Measurements from ENCODE around the gene SAPCD1.
A peak's percentile ranks its signal among the peaks of the same experiment; 100 is the strongest.
"Not testable (repeated sequence)": the region's sequence is repeated elsewhere in the genome, so short reads cannot be mapped to it uniquely, and the experiment has no call there.

The SAPCD1 gene

DNA sequence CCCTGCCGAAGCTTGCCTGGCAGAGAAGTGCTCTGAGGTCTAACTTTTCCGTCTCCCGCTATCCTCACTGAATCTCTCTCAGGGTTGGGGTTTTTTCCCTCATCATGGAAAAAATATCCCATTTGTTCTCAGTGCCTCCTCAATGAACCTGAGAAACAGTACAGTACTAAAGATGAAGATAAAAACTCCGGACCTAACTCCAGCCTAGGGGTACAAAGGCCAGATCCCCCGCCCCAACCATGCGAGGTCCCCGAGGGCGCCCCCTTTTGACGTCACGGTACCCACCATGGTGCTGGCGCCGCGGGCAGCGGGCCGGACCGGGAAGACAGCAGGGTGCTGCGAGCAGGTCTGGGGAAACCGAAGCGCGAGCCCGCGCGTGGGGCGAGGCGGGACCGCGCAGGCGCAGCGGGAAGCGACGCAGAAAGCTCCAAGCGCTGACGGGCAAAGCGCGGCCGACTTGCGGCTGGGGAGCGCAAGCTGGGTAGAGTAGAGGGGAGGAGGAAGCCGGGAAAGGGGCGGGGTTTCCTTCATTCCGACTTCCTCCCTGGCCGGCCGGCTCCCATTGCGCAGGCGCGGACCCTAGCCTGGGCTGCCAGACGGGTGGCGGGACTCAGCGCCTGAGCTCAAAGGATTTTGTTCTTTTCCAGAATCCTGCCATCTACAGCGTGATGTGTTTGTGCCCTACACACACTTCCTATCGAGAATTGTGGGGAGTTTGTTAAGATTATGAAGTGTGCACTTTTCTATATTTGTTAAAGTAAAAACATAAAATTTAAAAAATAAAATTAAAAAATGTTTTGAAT lies 44.2 kb downstream of the SAPCD1 start, which contains the start of gene LSM2:
TSS of gene LSM2 (minus strand) at position 497 of the 803 bp plus-strand sequence. CDS start at position 288, 209 bp downstream.
- peak; percentile 98 for DNase-seq

DNA sequence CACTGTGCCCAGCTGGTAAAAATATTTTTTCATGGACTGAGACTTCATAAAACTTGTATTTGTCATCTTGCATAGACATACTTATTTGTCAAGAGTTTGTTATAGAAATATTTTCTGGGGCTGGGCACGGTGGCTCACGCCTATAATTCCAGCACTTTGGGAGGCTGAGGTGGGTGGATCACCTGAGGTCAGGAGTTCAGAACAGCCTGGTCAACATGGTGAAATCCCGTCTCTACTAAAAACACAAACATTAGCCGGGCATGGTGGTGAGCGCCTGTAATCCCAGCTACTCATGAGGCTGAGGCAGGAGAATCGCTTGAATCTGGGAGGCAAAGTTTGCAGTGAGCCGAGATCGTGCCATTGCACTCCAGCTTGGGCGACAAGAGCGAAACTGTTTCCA lies 46.1 kb downstream of the SAPCD1 start:
- not testable (repeated sequence) for DNase-seq

DNA sequence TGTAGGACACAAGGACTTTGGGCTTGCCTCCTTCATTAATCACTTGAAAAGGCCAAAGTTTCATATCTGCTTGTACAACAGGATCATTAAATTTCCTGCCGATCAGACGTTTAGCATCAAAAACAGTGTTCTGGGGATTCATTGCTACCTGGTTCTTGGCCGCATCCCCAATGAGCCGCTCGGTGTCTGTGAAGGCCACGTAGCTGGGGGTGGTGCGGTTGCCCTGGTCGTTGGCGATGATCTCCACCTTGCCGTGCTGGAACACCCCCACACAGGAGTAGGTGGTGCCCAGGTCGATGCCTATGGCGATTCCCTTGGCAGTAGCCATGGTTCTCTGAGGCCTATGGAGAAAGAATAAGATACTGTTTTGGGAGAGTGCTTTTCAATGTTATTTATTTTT lies 49.2 kb downstream of the SAPCD1 start:
- DNase-seq: no peak

DNA sequence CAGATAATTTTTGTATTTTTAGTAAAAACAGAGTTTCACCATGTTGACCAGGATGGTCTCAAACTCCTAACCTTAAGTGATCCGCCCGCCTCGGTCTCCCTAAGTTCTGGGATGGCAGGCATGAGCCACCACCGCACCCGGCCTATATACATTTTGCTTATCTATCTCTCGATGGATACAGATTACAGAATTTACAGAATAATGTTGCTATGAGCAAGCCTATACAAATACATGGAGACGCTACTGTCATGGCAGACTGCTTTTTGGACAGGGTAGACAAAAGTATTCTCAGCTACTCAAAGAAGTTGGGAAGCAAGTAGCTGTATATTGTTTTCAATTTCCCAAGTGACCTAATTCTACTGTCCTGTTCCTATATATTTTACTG lies 51.0 kb downstream of the SAPCD1 start:
- no peak for DNase-seq

Measured in CD4-positive, alpha-beta T cell treated with Interleukin-12 subunit alpha and Interleukin-12 subunit beta, for 1 hour (primary cell).